HPDE6-E6E7 (cell line): ENCODE data around the gene MRGPRF.
A peak's percentile ranks its signal among the peaks of the same experiment; 100 is the strongest.

Experiments
- DNase-seq: peaks from one replicate; pipeline ENCODE4 v3.0.0; 2011; ENCODE audit warnings: missing footprints; ENCODE audit errors: extremely low spot score

MRGPRF gene

GRCh38 chr11:69050592-69051380, 37.7 kb upstream of the MRGPRF start:
- no peak for DNase-seq

- no peak for DNase-seq
Observed at GRCh38 chr11:69049490-69049867, 36.4 kb upstream of the MRGPRF start.

GRCh38 chr11:69048694-69049489, 35.8 kb upstream of the MRGPRF start, which contains the start of gene TPCN2:
TPCN2 (plus strand) TSS chr11:69048932; CDS start chr11:69048998, 66 bp downstream.
- DNase-seq: peak; percentile 99

GRCh38 chr11:69048031-69048693, 35.1 kb upstream of the MRGPRF start:
- no peak for DNase-seq

- peak; percentile 39 for DNase-seq
Observed at GRCh38 chr11:69044111-69045013, 31.3 kb upstream of the MRGPRF start.

- no peak for DNase-seq
Observed at GRCh38 chr11:69041516-69041915, 28.5 kb upstream of the MRGPRF start.

GRCh38 chr11:69040581-69041260, 27.7 kb upstream of the MRGPRF start:
- no peak for DNase-seq

- DNase-seq: no peak
Observed at GRCh38 chr11:69040051-69040450, 27.0 kb upstream of the MRGPRF start.

GRCh38 chr11:69039501-69039900, 26.5 kb upstream of the MRGPRF start:
- no peak for DNase-seq

- DNase-seq: no peak
Observed at GRCh38 chr11:69037544-69037943, 24.5 kb upstream of the MRGPRF start.

GRCh38 chr11:69037074-69037473, 24.0 kb upstream of the MRGPRF start:
- no peak for DNase-seq

- DNase-seq: no peak
Observed at GRCh38 chr11:69035946-69036340, 22.9 kb upstream of the MRGPRF start.

- no peak for DNase-seq
Observed at GRCh38 chr11:69035150-69035945, 22.3 kb upstream of the MRGPRF start.

- DNase-seq: no peak
Observed at GRCh38 chr11:69034123-69034867, 21.2 kb upstream of the MRGPRF start.

- no peak for DNase-seq
Observed at GRCh38 chr11:69033431-69033830, 20.4 kb upstream of the MRGPRF start.

GRCh38 chr11:69032833-69033232, 19.8 kb upstream of the MRGPRF start:
- DNase-seq: no peak

- DNase-seq: no peak
Observed at GRCh38 chr11:69030301-69030700, 17.3 kb upstream of the MRGPRF start.

GRCh38 chr11:69027704-69028372, 14.8 kb upstream of the MRGPRF start:
- no peak for DNase-seq

GRCh38 chr11:69024509-69024908, 11.5 kb upstream of the MRGPRF start:
- DNase-seq: no peak
